Measurements from ENCODE around the gene MAP3K7CL.

The MAP3K7CL gene

DNA sequence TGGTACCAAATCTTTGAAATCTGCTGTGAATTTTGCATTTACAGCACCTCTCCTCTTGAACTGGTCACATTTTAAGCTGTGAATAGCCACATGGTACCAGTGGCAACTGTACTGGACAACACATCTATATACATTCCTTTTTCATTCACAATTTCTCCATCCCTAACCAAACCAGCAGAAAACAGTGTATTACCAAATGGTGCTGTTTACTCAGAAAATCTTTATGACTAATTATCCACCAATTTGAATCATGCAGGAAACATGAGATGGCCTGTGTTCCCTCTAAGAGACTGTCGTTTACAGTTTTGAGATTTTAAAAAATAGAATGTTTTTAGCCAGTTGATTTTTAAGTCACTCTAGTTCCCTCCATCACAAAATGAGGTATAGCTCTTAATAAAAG lies 39.4 kb upstream of the MAP3K7CL start:
- Mint-ChIP-seq H3K36me3 (ENCODE audit: low read depth) (no peaks in the 10 kb centered on the region), H3K27me3 (ENCODE audit: low read depth) (no peaks in the 10 kb centered on the region), H3K9me3 (no peaks in the 10 kb centered on the region), H3K4me1 (peaks cover 24% of the 10 kb centered on the region), H3K27ac (no peak overlapping the region), H3K4me3 (no peak overlapping the region)
- TF ChIP-seq, protein P1, sequence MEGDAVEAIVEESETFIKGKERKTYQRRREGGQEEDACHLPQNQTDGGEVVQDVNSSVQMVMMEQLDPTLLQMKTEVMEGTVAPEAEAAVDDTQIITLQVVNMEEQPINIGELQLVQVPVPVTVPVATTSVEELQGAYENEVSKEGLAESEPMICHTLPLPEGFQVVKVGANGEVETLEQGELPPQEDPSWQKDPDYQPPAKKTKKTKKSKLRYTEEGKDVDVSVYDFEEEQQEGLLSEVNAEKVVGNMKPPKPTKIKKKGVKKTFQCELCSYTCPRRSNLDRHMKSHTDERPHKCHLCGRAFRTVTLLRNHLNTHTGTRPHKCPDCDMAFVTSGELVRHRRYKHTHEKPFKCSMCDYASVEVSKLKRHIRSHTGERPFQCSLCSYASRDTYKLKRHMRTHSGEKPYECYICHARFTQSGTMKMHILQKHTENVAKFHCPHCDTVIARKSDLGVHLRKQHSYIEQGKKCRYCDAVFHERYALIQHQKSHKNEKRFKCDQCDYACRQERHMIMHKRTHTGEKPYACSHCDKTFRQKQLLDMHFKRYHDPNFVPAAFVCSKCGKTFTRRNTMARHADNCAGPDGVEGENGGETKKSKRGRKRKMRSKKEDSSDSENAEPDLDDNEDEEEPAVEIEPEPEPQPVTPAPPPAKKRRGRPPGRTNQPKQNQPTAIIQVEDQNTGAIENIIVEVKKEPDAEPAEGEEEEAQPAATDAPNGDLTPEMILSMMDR (IDR thresholded peaks at IDR 0.05; ENCODE audit: unreplicated experiment in 3 of 3) = no peak

DNA sequence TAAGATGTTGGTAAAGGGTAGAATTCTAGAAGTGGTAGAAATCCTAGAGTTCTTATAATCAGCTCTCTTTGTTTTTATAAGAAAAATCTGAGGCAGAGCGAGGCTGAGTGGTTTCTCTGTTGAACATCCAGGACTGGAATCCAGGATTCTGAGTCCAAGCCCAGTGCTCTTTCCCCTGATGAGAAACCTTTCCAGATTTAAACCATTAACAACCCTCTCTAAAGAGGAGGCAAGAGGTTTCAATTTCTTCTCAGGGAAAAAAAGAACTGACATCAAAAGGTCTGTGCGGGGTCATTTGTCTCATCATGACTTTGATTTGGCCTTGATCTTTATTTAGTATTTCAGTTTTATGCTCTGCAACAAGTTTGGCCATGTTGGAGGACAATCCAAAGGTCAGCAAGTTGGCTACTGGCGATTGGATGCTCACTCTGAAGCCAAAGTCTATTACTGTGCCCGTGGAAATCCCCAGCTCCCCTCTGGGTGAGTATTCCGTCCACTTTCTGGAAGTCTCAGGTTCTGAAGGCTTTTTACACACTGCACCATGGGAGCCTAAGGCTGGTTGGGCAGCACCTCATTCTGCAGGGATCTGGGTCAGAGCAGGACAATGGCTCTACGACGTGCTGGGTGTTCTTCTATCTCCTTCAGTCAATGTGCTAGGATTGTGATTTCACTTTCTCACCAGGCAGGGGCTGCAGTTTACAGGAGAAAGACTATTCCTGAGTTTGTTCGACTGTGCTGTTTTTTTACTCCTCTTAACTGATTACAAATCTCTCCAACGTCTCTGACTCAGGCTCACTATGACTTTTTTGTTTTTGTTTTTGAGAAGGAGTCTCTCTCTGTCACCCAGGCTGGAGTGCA lies 38.1 kb upstream of the MAP3K7CL start:
- peaks cover 20% of the 10 kb centered on the region for H3K4me1 Mint-ChIP-seq

DNA sequence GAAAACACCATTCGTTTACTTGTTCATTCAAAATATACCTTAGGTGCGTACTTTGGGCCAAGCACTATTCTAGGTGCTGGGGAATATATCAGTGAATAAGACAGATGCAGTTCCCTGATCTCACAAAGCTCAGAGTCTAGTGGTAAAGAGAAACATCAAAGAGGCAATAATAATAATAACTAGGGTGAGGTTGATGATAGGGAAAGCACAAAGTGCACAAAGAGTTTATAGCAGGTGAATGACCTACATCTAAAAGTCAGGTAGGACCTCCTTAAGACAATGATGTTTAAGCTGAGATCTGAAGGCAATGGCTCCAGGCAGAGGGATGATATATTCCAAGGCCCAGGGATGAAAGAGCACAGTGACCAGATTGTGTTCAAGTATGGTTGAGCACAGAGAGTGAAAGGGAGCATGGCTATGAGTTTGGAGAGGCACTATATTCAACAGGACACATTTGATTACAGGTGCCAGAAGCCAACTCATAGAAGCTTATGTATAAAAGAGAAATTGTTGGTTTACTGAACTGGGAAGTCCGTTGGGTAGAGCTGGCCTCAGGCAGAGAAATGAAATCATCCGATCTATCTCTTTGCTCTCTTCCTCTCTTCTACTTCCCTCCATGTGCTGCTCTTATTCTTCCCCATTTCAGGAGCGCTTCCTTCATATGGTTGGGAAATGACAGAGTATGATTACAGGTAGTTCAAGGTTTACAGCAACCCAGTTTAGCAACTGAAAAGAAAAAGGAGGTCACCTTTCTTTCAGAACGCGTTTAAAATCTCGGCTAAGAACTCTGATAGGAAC lies 34.0 kb upstream of the MAP3K7CL start:
- Mint-ChIP-seq H3K27ac (no peak overlapping the region), H3K27me3 (ENCODE audit: low read depth) (peaks cover 3% of the 10 kb centered on the region), H3K4me1 (peaks cover 13% of the 10 kb centered on the region)

More for the DNA sequence above, 38.1 kb upstream of the MAP3K7CL start:
- H3K4me3 Mint-ChIP-seq = no peak overlapping the region
- H3K27ac Mint-ChIP-seq = no peak overlapping the region
- no peaks in the 10 kb centered on the region for H3K9me3 Mint-ChIP-seq
- H3K36me3 Mint-ChIP-seq (ENCODE audit: low read depth) = no peaks in the 10 kb centered on the region
- H3K27me3 Mint-ChIP-seq (ENCODE audit: low read depth) = no peaks in the 10 kb centered on the region
- TF ChIP-seq, protein P1 (IDR thresholded peaks at IDR 0.05; ENCODE audit: unreplicated experiment in 3 of 3) = no peak

DNA sequence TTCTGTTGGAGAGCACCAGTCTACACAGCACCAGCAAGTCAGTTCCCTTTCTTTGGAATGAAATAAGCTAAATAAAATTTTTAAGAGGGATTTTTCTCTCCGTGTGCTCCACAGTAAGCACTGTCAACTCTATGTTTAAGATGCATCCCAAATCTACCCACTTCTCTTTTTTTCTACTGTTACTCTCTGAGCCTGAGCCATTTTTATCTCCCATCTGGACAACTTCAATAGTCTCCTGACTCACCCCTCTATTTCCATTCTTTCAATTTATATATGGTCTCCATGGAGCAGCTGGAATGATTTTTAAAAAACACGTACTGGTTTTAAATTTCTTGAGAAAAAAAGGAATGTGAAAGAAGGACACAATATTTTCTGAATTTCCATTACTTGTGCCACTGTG lies 32.3 kb upstream of the MAP3K7CL start:
- TF ChIP-seq, protein P1 (IDR thresholded peaks at IDR 0.05; ENCODE audit: unreplicated experiment in 3 of 3) = no peak
- Mint-ChIP-seq H3K27ac (no peak overlapping the region), H3K4me3 (no peak overlapping the region), H3K9me3 (no peaks in the 10 kb centered on the region), H3K4me1 (peaks cover 5% of the 10 kb centered on the region), H3K27me3 (ENCODE audit: low read depth) (peaks cover 3% of the 10 kb centered on the region), H3K36me3 (ENCODE audit: low read depth) (no peaks in the 10 kb centered on the region)

More for the DNA sequence above, 34.0 kb upstream of the MAP3K7CL start:
- TF ChIP-seq, protein P1 (IDR thresholded peaks at IDR 0.05; ENCODE audit: unreplicated experiment in 3 of 3) = no peak
- H3K4me3 Mint-ChIP-seq = no peak overlapping the region
- no peaks in the 10 kb centered on the region for H3K36me3 Mint-ChIP-seq (ENCODE audit: low read depth)
- H3K9me3 Mint-ChIP-seq = no peaks in the 10 kb centered on the region

DNA sequence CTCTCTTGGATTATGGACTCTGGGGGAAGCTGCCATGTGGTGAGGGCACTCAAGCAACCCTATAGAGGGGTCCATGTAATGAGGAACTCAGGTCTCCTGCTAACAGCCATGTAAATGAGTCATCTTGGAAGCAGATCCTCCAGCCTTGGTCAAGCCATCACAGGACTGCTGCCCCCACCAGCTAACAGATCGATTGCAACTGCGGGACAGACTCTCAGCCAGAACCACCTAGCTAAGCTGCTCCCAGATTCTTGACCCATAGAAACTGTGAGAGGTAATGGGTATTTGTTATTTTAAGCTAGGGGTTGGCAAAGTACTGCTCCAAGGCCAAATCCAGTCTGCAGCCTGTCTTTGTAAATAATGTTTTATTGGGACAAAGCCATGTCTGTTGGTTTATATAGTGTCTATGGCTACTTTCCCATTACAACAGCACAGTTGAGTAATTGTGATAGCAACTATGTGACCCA lies 27.6 kb upstream of the MAP3K7CL start:
- H3K27me3 Mint-ChIP-seq (ENCODE audit: low read depth) = peaks cover 3% of the 10 kb centered on the region
- no peaks in the 10 kb centered on the region for H3K36me3 Mint-ChIP-seq (ENCODE audit: low read depth)
- H3K4me3 Mint-ChIP-seq = no peak overlapping the region
- TF ChIP-seq, protein P1 (IDR thresholded peaks at IDR 0.05; ENCODE audit: unreplicated experiment in 3 of 3) = no peak
- no peak overlapping the region for H3K27ac Mint-ChIP-seq
- no peaks in the 10 kb centered on the region for H3K9me3 Mint-ChIP-seq
- peaks cover 16% of the 10 kb centered on the region for H3K4me1 Mint-ChIP-seq
